GM19099 (cell line): Measurements from ENCODE around the gene MAML2.

Experiments
- POLR2A ChIP-seq: IDR thresholded peaks from 3 replicates; pipeline ENCODE4 v1.6.1; 2011; ENCODE audit warnings: low read depth; ENCODE audit not compliant: insufficient read length; ENCODE audit errors: extremely low read depth

MAML2 gene

DNA sequence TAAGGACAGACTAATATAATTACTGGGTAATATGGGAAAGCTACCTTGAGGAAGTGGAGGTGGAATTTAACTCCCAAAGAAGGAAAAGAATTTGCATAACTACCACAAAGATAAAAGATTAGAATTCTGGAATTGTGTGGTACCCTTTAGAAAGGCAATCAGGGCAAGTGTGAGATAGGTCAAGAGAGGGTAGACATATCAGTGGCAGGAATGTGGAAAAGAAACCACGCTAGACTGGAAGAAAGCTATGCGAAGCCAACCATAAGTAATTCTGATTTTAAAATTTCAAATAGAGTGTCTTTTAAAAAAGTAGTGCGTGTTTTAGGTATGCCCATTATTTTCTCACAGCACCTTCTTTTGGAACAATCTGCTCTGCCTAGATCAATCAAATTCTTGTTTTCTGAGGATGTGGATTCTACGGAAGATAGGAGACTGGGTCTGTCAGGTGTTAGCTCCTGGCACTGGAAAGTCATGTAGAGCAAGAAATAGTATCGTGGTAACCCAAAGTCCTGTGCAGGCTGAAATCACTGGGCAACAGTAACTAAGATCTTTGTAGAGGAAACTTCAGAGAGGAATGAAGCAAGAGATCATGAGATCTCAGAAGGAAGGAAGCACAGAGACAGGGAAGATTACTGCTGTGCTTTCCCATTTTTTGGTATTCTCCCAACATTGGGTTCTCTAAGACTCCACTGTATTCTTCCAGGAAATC is 307.8 kb downstream of the MAML2 start:
- TF ChIP-seq POLR2A, result no peak

DNA sequence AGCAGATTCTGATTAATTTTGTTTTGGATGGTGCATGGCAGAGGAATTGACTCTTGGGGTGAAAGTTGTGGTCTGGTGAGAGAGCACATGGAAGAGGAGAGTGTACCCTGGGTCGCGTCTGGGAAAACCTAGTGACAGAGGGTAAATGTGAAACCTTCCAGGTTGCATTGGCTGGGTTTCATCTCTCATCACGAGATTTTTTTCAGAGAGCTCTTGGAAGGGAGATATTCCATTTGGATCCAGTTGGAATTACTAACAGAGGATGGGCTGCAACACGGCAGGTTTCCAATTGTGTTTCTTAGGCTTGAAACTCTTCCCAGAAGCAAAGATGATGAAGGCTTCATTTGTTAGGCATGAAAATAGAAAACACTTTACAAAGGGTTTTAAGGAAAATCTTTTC is 309.4 kb downstream of the MAML2 start:
- no peak for TF ChIP-seq POLR2A

DNA sequence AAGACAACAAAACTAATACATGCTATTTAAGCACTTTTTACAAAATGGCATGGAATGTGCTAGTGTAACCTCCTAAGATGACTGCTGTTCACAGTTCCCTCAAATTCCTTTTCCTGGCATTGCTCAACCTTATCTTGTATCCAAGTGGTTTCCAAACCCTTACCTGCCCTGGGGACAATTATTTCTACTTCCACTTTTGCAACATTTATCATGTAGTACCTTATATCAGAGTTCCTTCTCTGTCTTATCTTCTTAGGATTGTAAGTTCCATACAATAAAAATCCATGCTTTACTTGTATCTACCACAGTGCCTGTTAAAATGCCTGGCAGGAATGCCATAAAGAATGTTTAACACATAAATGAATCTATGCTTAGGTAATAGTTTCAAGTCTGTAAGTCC is 309.9 kb downstream of the MAML2 start:
- TF ChIP-seq POLR2A, result no peak

DNA sequence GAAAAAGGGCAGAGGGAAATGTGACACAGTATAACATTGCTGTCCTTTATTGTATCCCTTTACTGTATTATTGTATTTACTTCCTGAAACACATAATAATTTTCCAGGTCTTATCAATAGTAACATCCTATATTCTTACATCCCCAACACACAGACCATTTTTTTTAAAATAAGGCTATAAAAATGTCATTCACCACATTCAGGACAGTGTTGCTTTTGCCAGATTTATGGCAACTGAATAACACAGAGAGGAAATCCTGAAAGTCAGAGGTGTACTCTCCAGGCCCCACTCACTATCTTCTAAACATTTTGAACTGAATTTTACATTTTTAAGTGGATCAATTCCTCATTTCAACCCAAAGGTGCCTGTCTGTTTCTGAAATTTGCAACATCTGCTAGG is 314.2 kb downstream of the MAML2 start:
- no peak for TF ChIP-seq POLR2A

DNA sequence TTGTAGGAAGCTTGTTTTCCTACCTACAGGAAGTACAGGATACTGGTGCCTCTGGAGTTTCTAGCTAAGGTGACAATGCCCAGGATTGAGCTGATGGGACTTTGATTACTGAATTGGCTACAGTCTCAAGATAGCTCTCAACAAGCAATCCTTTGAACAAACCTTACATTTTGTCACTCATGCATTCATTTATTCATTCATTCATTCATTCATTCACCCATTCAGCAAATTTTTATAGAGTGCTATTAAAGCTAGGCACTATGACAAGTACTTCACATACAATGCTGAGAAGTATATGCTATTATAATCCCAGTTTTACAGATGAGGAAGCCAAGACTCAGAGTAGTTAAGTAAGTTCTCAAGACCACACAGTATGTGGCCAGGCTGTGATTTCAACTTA is 316.0 kb downstream of the MAML2 start:
- TF ChIP-seq POLR2A, result no peak

DNA sequence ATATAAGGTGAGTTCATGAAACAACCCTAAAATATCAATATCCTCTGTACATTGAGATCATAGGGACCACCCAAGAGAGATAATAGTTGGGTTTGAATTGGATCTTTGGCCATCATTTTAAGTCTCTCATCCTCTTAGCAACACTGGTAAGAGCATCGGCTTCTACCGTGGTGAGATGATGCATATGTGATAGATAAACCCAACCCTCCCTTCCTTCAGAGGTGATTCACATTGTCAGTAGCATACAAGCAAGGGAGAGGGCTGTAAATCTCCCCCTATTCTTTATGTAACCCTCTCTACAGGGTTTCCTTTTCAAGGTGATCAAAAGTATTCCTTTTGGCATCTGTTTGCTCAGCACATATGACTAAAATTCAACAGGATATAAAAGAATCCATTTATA is 316.7 kb downstream of the MAML2 start:
- no peak for TF ChIP-seq POLR2A

DNA sequence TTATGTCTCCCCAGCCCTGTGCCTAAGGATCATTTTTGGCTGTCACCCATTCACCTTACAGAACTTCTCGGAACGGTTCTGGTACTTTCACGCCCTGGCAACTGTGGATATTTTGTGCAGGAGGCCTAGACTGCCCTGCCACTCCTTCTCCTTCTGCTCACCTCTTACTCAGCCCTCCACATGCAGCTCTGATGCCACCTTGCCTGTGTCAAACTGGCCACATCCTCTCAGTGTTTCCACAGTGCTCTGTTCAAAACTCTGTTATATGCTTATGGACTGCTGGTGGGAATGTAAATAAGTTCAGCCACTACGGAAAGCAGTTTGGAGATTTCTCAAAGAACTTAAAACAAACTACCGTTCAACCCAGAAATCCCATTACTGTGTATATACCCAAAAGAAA is 318.3 kb downstream of the MAML2 start:
- no peak for TF ChIP-seq POLR2A

DNA sequence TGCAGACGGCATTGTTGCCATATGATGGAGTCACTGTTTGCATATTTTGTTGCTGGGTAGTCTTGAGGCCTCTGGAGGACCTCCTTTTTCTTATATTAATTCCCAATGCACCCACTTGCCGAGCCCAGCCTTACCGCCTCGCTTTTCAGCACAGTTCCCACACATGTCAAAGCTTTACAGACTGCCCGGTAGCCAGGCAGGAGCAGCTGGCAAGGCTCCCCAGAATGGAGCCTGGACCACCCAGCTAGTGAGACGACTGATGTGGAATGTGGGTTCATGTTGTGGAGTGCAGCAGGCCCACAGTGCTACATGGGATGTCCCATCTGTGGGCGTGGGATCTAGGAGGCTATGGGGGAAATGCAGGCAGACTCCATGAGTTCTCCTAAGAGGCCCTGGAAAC is 319.7 kb downstream of the MAML2 start:
- TF ChIP-seq POLR2A, result no peak

DNA sequence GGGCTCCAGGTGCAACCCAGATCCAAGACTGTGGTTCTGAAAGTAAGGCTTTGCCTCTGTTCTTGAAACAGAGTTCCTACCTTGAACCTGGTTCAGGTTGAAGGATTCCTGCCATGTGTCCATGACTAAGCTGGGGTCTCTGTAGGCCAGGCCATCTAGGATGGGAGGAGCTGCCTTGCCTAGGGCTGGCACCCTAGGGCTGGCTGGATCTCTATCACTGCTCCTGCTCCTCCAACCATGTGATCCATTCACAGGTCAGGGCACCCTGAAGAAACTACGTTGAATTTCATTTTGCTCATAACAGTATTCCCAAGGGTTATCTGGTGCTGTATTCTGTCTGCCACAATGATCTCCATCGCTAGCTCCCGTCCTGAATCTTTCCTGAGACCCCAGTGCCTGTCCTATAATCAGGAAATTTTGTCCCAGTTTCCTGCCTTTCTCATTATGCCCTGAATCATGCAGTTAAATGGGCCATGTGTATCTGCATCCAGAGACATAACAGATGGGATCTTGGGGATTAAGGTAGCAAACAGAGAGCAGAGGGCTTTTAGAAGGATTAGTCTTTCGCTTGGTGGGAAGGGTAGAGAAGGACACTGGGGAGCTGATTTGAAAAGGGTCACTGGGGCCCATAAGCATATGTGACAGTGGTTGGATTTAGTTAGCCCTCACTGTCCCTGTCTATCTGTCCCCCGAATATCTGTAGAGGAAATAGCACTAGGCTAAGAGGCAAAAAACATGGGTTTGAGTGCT is 320.9 kb downstream of the MAML2 start:
- TF ChIP-seq POLR2A, result no peak

DNA sequence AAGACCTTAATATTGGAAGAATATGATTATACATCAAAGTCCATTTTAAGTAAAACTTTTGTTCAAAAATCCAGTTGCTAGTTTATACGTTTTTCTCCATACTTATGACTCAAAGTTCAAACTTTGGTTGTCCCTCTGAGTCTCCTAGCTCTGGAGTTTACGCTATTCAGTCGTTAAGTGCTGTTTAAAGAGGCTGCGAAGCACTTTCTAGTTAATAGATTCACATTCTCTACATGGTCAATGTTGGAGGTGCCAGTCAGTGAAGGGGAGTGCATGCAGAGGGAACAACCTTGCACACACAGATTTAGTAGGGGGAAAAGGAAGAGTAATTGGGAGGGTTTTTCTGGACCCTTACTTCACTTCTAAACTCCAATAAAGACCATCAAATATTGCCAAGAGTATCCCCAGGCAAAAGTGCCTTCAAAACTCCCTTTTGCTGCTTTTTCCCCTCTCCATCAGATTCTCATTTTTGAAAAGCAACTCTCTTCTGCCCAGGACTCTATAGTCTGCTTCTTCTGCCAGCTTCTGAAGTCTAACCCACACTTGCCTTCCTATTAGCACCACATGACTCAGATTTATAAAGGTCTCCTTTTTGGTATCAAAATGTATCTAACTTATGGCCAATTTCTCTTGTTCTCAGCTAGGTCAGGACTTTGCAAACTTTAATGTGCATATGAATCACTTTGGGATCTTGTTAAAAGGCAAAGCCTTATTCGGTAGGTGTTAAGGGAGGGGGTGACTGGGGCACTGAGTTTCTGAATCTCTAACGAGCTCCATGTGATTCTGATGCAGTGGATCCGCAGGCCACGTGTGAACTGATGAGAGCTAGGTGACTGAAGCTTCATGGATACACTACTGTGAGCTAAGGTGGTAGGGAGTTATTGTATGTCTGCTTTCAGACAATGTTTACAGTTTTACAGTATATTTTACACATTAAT is 322.9 kb downstream of the MAML2 start:
- TF ChIP-seq POLR2A, result no peak

DNA sequence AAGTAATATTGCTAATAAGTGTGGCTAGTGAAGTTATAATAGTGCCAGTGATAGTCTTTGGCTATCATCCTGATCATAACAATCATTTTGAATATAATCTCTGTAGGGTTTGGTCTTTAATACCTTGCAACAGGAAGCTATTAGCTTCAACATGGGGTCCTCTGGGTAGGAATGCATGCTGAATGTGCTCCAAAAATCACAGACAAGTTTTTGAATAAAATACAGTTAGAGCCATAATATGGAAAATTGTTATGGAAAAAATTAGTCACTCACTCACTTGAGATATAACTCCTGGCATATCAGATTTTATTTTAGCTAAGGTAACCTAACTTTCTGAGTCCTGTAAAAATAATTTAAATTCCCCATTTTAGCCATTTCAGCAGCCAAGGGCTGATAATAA is 323.7 kb downstream of the MAML2 start:
- TF ChIP-seq POLR2A, result no peak

DNA sequence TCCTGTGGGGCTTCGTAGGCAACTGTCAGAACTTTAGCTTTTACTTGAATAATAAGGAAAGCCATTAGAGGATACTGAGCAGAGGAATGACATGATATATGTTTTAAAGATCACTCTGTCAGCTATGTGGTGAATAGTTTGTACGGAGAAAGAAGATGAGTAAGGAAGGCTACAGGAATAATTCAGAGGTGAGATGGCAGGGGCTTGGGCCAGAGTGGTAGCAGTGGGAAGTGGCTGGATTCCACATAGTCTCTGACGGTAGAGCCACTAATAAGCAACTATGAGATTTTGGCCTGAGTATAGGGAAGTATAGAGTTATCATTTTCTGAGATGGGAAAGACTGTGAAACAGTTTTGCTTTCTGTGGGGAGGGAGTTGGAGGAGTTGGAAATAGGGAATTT is 325.1 kb downstream of the MAML2 start:
- TF ChIP-seq POLR2A, result no peak

DNA sequence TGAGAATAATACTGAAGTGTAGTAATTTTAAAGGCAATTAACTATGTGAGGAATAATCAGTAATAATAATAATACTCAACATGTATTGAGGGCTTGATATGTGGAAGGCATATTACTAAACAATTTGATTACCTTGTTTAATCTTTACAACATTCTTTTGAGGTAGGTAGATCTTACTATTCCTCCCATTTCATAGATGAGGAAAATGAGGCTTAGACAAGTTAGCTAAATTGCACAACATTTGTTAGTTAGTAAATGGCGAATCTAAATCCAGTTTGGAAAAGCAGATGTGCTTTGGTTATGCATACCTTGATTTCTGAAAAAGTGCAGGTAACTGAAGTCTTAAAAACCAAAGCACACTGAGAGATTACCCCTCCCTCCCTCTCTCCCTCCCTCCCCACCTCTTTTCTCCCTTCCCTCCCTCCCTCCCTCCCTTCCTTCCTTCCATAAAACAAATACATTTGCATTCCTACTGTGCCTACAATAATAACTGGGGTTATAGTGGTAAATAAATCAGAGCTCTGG is 326.0 kb downstream of the MAML2 start:
- no peak for TF ChIP-seq POLR2A

DNA sequence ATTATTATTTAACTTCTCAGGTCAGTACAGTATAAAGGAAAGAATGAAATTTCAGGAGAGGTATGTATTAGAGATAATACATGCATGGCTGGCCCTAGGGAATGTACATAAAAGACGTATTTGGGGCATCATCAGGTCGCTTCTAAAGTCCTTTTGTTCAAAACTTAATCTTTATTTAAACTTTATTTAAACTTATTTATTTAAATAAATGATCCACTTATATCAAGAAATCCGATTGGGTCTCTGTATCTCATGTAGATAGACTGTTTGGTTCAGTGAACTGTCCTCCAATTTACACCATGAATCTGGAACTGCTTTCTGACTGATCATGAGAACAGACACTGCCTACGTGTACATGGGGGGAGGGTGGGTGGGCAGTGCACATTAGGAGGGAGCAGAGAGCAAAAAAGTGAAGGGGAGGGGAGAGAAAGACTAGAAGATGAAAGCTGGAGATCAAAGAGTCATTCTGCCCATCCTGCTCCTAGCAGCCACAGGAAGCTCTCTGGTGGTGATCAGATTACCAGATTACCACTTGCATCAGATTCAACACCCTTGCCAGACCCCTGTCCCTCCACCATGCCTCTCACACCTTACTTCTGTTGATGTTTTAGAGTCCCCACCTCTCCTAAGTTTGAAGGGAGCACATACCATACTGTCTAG is 327.0 kb downstream of the MAML2 start:
- TF ChIP-seq POLR2A, result no peak

DNA sequence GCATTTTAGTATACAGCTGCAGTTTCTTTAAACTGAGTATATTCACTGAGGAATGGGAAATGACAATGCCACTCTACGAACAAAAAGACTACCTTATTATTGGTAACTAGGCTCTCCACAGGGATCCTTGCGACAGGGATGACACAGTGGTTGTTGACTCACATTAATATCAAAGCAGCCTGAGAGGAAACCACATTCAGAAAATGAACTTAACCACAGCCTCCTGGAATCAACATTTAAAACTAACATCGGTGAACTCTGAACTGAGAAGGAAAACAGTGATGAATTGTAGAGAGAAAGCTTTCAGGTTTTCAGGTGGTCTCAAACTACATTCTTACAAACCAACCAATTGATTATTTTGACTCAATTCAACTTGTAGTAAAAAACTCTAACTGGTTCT is 328.8 kb downstream of the MAML2 start:
- TF ChIP-seq POLR2A, result no peak
